Activated CD4-positive, CD25-positive, alpha-beta regulatory T cell treated with anti-CD3 and anti-CD28 coated beads, Interleukin-2, amount 50 U/mL, for 16 hours (primary cell): ENCODE data around the gene ANXA4.

Experiments
- DNase-seq: peaks from one replicate; pipeline ENCODE4 v3.0.0-alpha.2; 2020; ENCODE audit warnings: low read depth, low spot score

The ANXA4 gene

DNA sequence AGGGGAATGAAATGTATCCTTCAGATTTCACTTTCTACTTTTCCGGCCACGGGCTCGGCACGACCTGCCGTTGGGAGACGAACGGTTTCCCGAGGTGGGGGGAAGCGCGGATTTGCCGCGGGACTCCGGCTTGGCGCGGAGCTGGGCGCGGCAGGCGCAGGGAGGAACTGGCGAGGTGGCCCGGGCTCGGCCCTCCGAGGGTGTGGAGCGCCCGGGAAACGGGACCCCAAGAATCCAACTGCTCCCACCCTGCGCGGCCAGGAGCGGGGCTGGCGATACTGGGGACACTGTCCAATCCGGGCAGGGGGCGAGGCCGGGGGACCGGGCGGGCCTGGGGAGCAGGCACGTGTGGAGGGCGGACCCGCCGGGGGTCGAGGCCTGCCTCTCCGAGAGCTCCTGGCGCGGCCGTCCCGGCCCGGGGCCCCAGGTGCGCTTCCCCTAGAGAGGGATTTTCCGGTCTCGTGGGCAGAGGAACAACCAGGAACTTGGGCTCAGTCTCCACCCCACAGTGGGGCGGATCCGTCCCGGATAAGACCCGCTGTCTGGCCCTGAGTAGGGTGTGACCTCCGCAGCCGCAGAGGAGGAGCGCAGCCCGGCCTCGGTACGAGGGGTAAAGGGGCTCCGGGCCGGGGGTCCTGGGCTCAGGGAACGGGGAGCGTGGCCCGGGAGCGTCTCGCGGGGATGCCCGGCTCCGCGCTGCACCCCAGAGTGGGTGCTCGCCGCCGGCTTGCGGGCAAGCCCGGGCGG is at the start of gene ANXA4:
TSS of gene ANXA4 (plus strand) at position 560 of the 747 bp plus-strand sequence. CDS start 39,432 bp downstream, outside the sequence.
- peak; percentile 23 for DNase-seq

- DNase-seq: no peak
Observed at GRCh38 chr2:69692424-69692823, 49.5 kb upstream of the ANXA4 start.

GRCh38 chr2:69693059-69693774 is 48.7 kb upstream of the ANXA4 start:
- no peak for DNase-seq

- peak; percentile 17 for DNase-seq
Observed at GRCh38 chr2:69693775-69694450, 48.0 kb upstream of the ANXA4 start.

DNA sequence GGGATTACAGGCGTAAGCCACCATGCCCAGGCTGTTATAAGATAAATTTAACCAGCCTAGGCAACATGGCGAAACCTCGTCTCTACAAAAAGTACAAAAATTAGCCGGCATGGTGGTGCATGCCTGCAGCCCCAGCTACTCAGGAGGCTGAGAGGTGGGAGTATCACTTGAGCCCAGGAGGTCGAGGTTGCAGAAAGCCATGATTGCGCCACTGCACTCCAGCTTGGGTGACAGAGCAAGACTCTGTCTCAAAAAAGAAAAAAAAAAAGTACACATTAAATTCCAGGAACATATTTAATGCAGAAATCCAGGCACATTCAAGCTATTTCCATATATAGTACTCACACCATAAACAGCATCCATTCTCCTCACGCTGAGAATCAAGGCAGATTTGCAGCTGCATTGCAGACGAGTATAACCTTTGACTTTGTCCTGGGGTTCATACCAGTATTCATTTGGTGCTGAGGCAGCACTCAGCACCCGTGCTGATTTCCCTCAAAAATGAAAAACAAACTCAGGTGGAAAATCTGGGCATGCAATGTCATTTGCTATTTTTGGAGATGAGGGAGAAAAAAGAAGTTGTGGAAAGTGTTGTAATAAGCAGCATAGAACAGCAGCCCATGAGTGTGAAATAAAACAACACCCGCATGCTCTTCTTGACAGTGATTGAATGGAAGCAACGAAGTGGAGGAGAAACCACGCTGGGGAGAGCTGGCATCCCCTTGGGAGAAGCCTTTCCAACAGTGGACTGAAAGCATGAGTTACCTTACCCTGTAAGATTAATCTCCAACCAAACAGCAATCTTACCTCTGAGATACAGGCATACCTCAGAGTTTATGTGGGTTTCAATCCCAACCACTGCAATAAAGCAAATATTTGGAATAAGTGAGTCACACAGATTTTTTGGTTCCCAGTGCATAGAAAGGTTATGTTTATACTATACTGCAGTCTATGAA is 46.8 kb upstream of the ANXA4 start:
- no peak for DNase-seq

DNA sequence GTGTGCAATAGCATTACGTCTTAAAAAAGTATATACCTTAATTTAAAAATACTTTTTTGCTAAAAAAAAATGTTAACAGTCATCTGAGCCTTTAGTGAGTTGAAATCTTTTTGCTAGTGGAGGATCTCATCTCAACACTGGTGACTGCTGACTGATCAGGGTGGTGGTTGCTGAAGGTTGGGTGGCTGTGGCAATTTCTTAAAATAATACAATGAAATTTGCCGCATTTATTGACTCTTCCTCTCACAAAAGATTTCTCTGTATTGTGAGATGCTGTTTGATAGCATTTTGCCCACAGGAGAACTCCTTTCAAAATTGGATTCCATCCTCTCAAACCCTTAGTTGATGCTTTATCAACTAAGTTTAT is 46.1 kb upstream of the ANXA4 start:
- DNase-seq: no peak

GRCh38 chr2:69700381-69700780 is 41.6 kb upstream of the ANXA4 start:
- no peak for DNase-seq

- DNase-seq: no peak
Observed at GRCh38 chr2:69701100-69701945, 40.6 kb upstream of the ANXA4 start.

DNA sequence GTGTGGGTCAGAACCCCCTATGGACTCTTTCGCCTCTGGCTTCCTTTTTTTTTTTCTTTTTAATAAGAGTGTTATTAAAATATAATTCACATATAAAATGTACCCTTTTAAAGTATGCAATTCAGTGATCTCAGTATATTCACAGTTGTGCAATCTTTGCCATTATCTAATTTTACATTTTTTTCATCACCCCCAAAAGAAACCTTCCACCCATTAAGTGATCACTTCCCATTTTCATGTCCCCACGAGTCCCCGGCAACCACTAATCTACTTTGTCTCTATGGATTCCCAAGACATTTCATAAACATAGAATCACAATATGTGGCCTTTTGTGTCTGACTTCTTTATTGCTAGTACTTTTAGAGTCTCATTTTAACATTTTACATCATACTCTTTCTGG is 38.7 kb upstream of the ANXA4 start:
- DNase-seq: no peak

DNA sequence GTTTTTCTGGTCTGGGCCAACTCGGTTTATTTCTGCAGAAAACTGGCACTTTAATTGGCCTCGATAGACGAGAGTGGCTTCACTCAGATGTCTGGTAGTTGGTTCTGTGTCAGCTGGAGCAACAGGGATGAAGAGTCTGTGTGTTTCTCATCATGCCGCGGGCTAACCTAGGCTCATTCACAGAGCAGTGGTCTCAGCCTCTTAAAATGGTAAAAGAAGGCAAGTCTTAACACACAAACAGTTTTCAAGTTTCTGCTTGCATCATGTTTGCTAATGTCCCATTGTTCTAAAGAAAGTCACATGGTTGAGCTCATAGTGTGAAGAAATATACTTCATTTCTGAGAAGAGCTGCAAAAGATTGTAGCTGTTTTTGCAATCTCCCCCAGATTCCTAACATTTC is 37.5 kb upstream of the ANXA4 start:
- no peak for DNase-seq

GRCh38 chr2:69709290-69709689 is 32.6 kb upstream of the ANXA4 start:
- DNase-seq: no peak

DNA sequence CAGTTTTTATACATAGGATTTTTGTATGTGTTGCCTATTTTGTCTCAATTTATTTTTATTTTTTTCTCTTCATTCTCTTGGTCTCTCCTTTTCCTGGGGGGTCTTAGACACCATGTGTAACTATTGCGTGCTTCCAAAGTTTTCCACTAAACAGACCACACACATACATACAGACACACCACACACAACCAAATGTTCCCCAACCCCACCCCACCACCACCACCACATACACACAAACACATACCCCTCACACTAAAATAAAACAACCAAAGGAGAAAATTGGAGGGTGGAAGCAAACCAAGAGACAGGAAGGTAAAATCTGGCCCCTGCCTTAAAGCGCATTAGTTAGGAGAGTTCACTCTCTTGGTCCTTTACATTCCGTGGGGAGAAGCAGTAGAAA is 30.0 kb upstream of the ANXA4 start:
- DNase-seq: no peak

DNA sequence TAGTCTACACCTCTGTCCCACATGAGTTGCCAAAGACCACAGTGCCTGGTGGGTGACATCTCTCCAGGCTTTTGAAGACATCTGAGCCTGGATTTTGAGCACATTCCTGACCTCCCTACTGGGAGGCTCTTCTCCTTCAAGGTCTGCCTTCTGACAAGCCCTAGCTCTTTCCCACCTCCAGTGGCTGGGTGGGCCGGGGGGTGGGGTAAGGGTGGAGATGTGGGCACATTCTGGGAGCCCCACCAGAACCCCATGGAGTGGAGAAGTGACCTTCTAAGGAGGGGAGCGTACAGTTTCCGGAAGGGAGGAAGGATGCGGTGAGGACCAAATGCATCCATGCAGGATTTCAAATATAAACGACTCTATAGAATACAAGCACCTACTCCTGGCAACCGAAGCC is 27.9 kb upstream of the ANXA4 start:
- no peak for DNase-seq

- peak; percentile 82 for DNase-seq
Observed at GRCh38 chr2:69714539-69715220, 27.3 kb upstream of the ANXA4 start.

DNA sequence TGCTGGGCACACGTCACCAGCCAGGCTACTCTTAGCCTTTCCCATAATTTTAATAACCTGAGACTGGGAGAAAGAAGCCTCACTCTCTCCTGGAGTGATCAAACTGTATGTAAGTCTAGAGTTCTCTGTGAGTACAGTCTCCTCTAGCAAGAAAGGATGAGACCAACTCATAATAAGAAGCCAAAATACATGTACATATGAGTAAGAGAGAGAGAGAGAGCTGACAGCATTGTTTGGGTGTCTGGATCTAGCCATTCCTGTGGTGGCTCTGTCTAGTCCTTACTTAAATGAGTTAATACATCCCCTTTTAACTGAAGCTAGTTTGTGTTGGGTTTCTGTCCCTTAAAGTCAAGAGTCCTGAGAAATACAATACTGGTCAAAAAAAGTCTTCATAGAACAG is 26.0 kb upstream of the ANXA4 start:
- no peak for DNase-seq

GRCh38 chr2:69716555-69717120 is 25.3 kb upstream of the ANXA4 start:
- no peak for DNase-seq

GRCh38 chr2:69717186-69717585 is 24.7 kb upstream of the ANXA4 start:
- no peak for DNase-seq

DNA sequence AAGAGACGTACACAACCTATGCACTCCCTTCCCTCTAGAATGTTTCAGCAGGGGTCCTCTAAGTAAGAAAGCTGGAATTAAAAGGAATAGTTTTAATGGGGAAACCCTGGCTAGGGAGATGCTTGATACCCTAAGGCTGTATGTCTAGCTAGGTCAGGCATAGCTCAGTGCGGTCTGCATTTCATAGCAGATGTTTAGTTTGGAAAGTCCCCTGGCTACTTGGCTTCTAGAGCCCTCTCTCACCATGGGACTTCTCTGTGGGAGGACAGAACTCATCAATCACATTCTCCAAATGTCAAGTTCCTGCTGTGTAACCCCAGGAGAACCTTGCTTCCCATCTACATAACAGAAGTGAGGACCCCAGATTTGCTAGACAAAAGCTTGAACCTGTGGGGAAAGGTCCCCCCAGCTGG is 24.1 kb upstream of the ANXA4 start:
- no peak for DNase-seq

DNA sequence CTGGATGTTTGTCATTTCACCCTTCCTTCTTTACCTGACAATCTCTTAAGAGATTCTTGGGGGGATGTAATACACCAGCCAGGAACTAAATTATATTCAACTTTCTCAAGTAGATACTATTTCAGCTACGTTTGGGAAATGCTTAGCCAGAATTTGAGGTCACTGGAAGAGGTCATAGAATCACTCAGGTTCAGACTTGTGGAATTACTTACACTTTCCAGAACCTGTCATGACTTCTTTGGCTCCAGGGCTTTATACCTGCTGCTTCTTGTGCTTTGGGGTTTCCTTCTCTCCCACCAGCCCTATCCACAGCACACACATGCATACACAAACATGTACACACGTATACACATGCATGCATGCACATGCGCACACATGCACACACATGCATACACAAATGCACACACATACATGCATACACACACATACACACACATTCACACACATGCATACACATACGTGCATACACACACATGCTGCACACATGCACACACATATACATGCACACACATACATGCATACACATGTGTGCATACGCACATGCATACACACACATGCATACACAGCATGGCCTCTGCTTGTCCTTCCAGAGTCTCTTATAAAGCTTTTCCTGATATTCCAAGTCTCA is 23.5 kb upstream of the ANXA4 start:
- DNase-seq: no peak
